Measurements from ENCODE around the gene ACOT9. TPM values are rescaled to one million over a fixed set of nuclear protein-coding genes. Genes with fewer than 3 reads are reported as not detected.

ACOT9 gene
- total RNA-seq, 1 donor from 2014 or later, result 59.6 TPM

- Histone ChIP-seq H3K79me2 (ENCODE audit: insufficient read depth, low read length) (peaks cover 22% of the 10 kb centered on the region), H3K27ac (ENCODE audit: low read depth, low read length) (peak overlapping the region; percentile 90), H2AFZ (ENCODE audit: low read depth, low read length) (no peak overlapping the region), H3K36me3 (ENCODE audit: insufficient read depth, low read length) (peaks cover 6% of the 10 kb centered on the region), H3K27me3 (ENCODE audit: insufficient read depth, low read length) (no peaks in the 10 kb centered on the region), H3K4me1 (ENCODE audit: insufficient read depth, low read length) (peaks cover 4% of the 10 kb centered on the region), H4K20me1 (ENCODE audit: insufficient read depth, low read length) (peaks cover 22% of the 10 kb centered on the region), H3K4me2 (ENCODE audit: low read length) (peak overlapping the region; percentile 81), H3K4me3 (ENCODE audit: insufficient read depth, low read depth, low read length) (peak overlapping the region; percentile 73), H3K9me3 (ENCODE audit: insufficient read depth, low read depth, low read length) (no peaks in the 10 kb centered on the region), H3K9ac (ENCODE audit: low read length) (peak overlapping the region; percentile 94)
- TF ChIP-seq EZH2 (IDR thresholded peaks at IDR 0.05; ENCODE audit: insufficient read depth, low read length) (no peak), CTCF (IDR thresholded peaks at IDR 0.05; ENCODE audit: insufficient read depth, low read depth, low read length) (no peak)
- H3K9me3 Mint-ChIP-seq (ENCODE audit: unreplicated experiment), result peaks cover 2% of the 10 kb centered on the region
- peaks cover 2% of the 10 kb centered on the region for H3K36me3 Mint-ChIP-seq (ENCODE audit: low read depth, unreplicated experiment)
- peak overlapping the region; percentile 92 for H3K4me3 Mint-ChIP-seq (ENCODE audit: unreplicated experiment)
- H3K27me3 Mint-ChIP-seq (ENCODE audit: low read depth, unreplicated experiment), result no peaks in the 10 kb centered on the region
- DNase-seq (ENCODE audit: low read depth) (peak; percentile 81), FAIRE-seq (no peak)
- peaks cover 7% of the 10 kb centered on the region for H3K4me1 Mint-ChIP-seq (ENCODE audit: low read depth, unreplicated experiment)
- peak overlapping the region; percentile 47 for H3K27ac Mint-ChIP-seq (ENCODE audit: unreplicated experiment)
These were observed 41.6 kb upstream of the ACOT9 start for GRCh38 chrX:23784470-23785331.

GRCh38 chrX:23783589-23784469, 40.8 kb upstream of the ACOT9 start:
- no peak overlapping the region for H2AFZ ChIP-seq (ENCODE audit: low read depth, low read length)
- peaks cover 7% of the 10 kb centered on the region for H3K4me1 Mint-ChIP-seq (ENCODE audit: low read depth, unreplicated experiment)

More at GRCh38 chrX:23783589-23784469, 40.8 kb upstream of the ACOT9 start:
- H3K9ac ChIP-seq (ENCODE audit: low read length), result peak overlapping the region; percentile 94
- H3K9me3 ChIP-seq (ENCODE audit: insufficient read depth, low read depth, low read length), result no peaks in the 10 kb centered on the region
- H3K27me3 Mint-ChIP-seq (ENCODE audit: low read depth, unreplicated experiment), result no peaks in the 10 kb centered on the region
- H3K4me3 Mint-ChIP-seq (ENCODE audit: unreplicated experiment), result peak overlapping the region; percentile 92
- H4K20me1 ChIP-seq (ENCODE audit: insufficient read depth, low read length), result peaks cover 22% of the 10 kb centered on the region
- peaks cover 2% of the 10 kb centered on the region for H3K36me3 Mint-ChIP-seq (ENCODE audit: low read depth, unreplicated experiment)
- no peak for TF ChIP-seq EZH2 (IDR thresholded peaks at IDR 0.05; ENCODE audit: insufficient read depth, low read length)
- TF ChIP-seq CTCF (IDR thresholded peaks at IDR 0.05; ENCODE audit: insufficient read depth, low read depth, low read length), result no peak
- H3K36me3 ChIP-seq (ENCODE audit: insufficient read depth, low read length), result peaks cover 6% of the 10 kb centered on the region
- H3K27ac Mint-ChIP-seq (ENCODE audit: unreplicated experiment), result peak overlapping the region; percentile 91
- FAIRE-seq, result no peak
- peak overlapping the region; percentile 90 for H3K27ac ChIP-seq (ENCODE audit: low read depth, low read length)
- peak overlapping the region; percentile 81 for H3K4me2 ChIP-seq (ENCODE audit: low read length)
- peaks cover 2% of the 10 kb centered on the region for H3K9me3 Mint-ChIP-seq (ENCODE audit: unreplicated experiment)
- H3K4me3 ChIP-seq (ENCODE audit: insufficient read depth, low read depth, low read length), result peak overlapping the region; percentile 73
- H3K4me1 ChIP-seq (ENCODE audit: insufficient read depth, low read length), result peaks cover 4% of the 10 kb centered on the region
- H3K27me3 ChIP-seq (ENCODE audit: insufficient read depth, low read length), result no peaks in the 10 kb centered on the region
- DNase-seq (ENCODE audit: low read depth), result no peak
- peaks cover 22% of the 10 kb centered on the region for H3K79me2 ChIP-seq (ENCODE audit: insufficient read depth, low read length)

All from astrocyte (in vitro differentiated cells and primary cell).